Measurements from ENCODE around the gene TXNDC12.
A peak's percentile ranks its signal among the peaks of the same experiment; 100 is the strongest.

Gene TXNDC12

DNA sequence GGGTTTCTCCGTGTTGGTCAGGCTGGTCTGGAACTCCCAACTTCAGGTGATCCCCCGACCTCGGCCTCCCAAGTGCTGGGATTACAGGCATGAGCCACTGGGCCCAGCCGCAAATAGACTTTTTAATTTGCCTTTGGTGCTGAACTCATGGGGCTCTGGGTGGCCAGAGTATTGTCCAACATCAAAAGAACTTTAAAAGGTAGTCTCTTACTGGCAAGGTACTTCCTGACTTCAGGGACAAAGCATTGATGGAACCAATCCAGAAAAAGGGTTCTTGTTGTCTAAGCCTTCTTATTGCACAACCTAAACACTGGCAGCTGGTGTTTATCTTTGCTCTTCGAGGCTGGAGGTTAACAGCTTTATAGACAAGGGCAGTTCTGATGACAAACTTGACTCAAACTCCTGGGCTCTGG, 17.6 kb downstream of the TXNDC12 start:
- TF ChIP-seq CTCF (IDR thresholded peaks at IDR 0.05) = no peak
- H3K27ac ChIP-seq = no peak overlapping the region

GRCh38 chr1:52034050-52034384, 21.0 kb downstream of the TXNDC12 start:
- Histone ChIP-seq H3K79me2 (no peaks in the 10 kb centered on the region), H3K27ac (peak overlapping the region; percentile 83), H3K4me2 (ENCODE audit: low read length) (peak overlapping the region; percentile 77), H3K4me3 (ENCODE audit: low read depth, low read length) (peak overlapping the region; percentile 71), H3K4me1 (peaks cover 5% of the 10 kb centered on the region), H3K36me3 (ENCODE audit: control insufficient read depth, insufficient read depth, low read length) (no peaks in the 10 kb centered on the region), H3K27me3 (ENCODE audit: control insufficient read depth, insufficient read depth, low read length) (no peaks in the 10 kb centered on the region), H3K9ac (no peak overlapping the region), H2AFZ (peak overlapping the region; percentile 73), H3K9me3 (ENCODE audit: control insufficient read depth, low read length) (no peaks in the 10 kb centered on the region)
- TF ChIP-seq CTCF (IDR thresholded peaks at IDR 0.05) = no peak

More for the DNA sequence above, 17.6 kb downstream of the TXNDC12 start:
- Histone ChIP-seq H3K4me1 (peaks cover 2% of the 10 kb centered on the region), H3K9ac (no peak overlapping the region), H3K79me2 (no peaks in the 10 kb centered on the region), H3K4me3 (ENCODE audit: low read depth, low read length) (no peak overlapping the region), H3K27me3 (ENCODE audit: control insufficient read depth, insufficient read depth, low read length) (no peaks in the 10 kb centered on the region), H3K36me3 (ENCODE audit: control insufficient read depth, insufficient read depth, low read length) (no peaks in the 10 kb centered on the region), H3K4me2 (ENCODE audit: low read length) (no peak overlapping the region), H3K9me3 (ENCODE audit: control insufficient read depth, low read length) (no peaks in the 10 kb centered on the region), H2AFZ (no peak overlapping the region)

DNA sequence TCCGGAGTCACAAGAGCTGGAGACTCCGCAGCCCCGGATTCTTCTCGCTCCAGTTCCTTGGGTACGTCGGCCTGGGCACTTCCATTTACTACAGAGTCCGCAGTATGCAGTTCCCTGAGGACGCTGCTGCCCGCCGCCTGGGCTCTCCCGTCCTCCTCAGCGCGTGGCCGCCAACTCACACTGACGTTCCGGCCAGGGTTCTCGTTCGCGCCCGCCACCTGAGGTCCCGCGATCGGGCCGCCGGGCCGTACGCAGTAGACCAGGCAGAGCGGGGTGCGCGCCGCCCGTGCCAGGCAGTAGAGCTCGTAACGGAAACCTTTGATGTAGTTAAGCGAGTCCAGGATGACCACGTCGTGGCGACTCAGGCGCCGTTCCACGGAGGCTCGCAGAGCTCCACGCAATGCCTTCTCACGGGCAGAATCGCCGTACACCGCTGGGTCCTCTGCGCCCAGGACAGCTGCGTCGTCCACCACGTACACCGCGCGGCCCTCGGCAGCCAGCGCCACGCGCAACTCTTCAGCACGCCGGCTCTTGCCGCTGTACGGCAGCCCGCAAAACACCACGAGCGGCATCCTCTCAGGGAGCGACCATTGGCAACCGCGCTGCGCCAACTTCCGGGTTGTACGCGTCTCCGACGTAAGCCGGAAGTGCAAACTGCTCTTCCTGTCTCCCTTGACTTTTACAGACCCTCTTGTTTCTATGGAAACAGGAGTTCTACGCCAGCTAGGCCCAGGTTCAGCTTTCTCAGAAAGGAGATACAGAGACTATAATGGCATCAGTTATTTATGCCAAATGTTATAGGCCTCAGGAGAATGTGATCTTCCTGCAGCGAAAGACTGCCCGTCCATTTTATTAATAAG, 21.6 kb downstream of the TXNDC12 start, which contains the start of gene KTI12:
TSS of gene KTI12 (minus strand) at position 621 of the 860 bp plus-strand sequence. CDS start at position 572, 49 bp downstream.
- H3K9me3 ChIP-seq (ENCODE audit: control insufficient read depth, low read length) = no peaks in the 10 kb centered on the region
- no peaks in the 10 kb centered on the region for H3K79me2 ChIP-seq
- no peak for TF ChIP-seq CTCF (IDR thresholded peaks at IDR 0.05)

DNA sequence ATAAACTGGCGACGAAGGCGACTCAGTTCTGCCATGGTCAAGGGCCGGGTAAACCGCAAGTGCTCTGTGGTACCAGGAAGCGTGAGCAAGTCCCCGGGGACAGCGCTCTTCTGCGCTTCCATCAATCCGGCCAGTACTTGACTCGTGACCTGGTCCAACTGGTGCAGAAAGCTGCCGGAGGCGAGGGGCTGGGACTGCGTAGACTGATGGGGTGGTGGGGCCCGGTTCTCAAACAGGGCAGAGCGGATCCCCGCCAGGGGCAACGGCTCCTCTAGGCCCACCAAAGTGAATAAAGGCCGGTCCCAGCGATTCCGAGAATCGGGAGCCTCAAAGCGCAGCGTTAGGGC, 22.2 kb downstream of the TXNDC12 start:
- TF ChIP-seq CTCF (IDR thresholded peaks at IDR 0.05) = no peak
- Histone ChIP-seq H3K27ac (peak overlapping the region; percentile 83), H3K4me1 (peaks cover 5% of the 10 kb centered on the region), H3K27me3 (ENCODE audit: control insufficient read depth, insufficient read depth, low read length) (no peaks in the 10 kb centered on the region), H3K9ac (no peak overlapping the region), H2AFZ (peak overlapping the region; percentile 73), H3K79me2 (no peaks in the 10 kb centered on the region), H3K4me3 (ENCODE audit: low read depth, low read length) (peak overlapping the region; percentile 71), H3K4me2 (ENCODE audit: low read length) (peak overlapping the region; percentile 77), H3K36me3 (ENCODE audit: control insufficient read depth, insufficient read depth, low read length) (no peaks in the 10 kb centered on the region), H3K9me3 (ENCODE audit: control insufficient read depth, low read length) (no peaks in the 10 kb centered on the region)

More for the DNA sequence above, 21.6 kb downstream of the TXNDC12 start, which contains the start of gene KTI12:
- peak within 1 kb of the TSS; percentile 77 for H3K4me2 ChIP-seq (ENCODE audit: low read length)
- H3K9ac ChIP-seq = no peak within 1 kb of the TSS
- H3K4me1 ChIP-seq = peaks cover 5% of the 10 kb centered on the region
- H3K27me3 ChIP-seq (ENCODE audit: control insufficient read depth, insufficient read depth, low read length) = no peaks in the 10 kb centered on the region
- H3K4me3 ChIP-seq (ENCODE audit: low read depth, low read length) = peak within 1 kb of the TSS; percentile 71
- no peaks in the 10 kb centered on the region for H3K36me3 ChIP-seq (ENCODE audit: control insufficient read depth, insufficient read depth, low read length)
- peak within 1 kb of the TSS; percentile 73 for H2AFZ ChIP-seq
- H3K27ac ChIP-seq = peak within 1 kb of the TSS; percentile 83
